ENCODE results near the gene WFIKKN1.
A peak's percentile ranks its signal among the peaks of the same experiment; 100 is the strongest.

Gene WFIKKN1

DNA sequence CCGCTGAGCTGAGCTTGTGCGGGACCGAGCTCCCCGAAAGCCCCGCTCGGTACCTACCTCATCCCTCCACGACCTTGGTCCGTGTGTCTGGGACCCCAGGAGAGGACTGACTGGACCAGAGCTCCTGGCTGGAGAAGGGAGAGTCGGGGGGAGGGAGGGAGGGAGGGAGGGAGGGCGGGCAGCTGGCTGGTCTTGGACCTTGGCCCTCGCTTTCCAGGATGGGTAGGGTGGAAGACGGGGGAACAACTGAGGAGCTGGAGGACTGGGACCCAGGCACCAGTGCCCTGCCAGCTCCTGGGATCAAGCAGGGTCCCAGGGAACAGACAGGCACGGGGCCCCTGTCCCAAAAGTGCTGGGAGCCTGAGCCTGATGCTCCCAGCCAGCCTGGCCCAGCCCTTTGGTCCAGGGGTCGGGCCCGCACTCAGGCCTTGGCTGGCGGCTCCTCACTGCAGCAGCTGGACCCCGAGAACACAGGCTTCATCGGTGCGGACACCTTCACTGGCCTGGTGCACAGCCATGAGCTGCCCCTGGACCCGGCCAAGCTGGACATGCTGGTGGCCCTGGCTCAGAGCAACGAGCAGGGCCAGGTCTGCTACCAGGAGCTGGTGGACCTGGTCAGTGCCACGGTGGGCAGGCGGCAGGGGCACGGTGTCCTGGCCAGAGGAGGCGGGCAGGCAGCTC lies 45.2 kb downstream of the WFIKKN1 start:
- no peak for DNase-seq

DNA sequence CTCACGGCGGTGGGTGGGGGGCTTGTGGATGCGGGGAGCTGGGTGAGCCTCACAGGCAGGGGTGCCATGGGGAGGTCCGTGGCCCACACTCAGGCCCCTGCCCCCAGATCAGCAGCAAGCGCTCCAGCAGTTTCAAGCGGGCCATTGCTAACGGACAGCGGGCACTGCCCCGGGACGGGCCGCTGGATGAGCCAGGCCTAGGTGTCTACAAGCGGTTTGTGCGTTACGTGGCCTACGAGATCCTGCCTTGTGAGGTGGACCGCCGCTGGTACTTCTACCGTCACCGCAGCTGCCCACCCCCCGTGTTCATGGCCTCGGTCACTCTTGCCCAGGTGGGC lies 45.7 kb downstream of the WFIKKN1 start:
- no peak for DNase-seq

DNA sequence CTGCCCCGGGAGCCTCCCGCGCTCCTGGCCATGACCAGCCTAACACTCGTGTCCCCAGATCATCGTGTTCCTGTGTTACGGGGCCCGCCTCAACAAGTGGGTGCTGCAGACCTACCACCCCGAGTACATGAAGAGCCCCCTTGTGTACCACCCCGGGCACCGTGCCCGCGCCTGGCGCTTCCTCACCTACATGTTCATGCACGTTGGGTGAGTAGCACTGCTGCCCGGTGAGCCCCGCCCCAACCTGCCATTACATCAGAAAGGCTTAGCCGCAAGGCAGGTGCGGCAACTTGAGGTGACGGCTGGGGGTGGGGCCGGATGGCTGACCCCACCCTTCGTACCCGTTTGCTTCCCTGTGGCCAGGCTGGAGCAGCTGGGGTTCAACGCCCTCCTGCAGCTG lies 46.1 kb downstream of the WFIKKN1 start:
- DNase-seq: peak; percentile 92 to 93

DNA sequence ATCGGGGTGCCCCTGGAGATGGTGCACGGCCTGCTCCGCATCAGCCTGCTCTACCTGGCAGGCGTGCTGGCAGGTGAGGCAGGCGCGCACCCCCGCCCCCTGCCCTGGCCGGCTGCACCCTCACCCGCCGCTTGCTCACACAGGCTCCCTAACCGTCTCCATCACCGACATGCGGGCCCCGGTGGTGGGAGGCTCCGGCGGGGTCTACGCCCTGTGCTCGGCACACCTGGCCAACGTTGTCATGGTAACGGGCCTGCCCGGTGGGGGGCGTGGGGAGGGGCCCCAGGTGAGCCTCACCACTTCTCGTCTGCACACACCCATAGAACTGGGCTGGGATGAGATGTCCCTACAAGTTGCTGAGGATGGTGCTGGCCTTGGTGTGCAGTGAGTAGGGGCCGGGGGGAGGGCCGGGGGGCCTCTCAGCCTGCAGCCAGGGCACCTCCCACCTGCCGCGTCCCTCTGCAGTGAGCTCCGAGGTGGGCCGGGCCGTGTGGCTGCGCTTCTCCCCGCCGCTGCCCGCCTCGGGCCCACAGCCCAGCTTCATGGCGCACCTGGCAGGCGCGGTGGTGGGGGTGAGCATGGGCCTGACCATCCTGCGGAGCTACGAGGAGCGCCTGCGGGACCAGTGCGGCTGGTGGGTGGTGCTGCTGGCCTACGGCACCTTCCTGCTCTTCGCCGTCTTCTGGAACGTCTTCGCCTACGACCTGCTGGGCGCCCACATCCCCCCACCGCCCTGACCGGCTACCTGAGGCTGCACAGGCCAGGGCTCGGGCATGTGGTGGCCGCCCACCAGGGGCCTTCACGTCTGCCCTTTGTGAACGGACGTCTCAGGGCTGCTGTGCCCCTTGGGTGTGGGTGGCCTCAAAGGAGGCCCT lies 46.8 kb downstream of the WFIKKN1 start:
- peak; percentile 90 to 91 for DNase-seq

DNA sequence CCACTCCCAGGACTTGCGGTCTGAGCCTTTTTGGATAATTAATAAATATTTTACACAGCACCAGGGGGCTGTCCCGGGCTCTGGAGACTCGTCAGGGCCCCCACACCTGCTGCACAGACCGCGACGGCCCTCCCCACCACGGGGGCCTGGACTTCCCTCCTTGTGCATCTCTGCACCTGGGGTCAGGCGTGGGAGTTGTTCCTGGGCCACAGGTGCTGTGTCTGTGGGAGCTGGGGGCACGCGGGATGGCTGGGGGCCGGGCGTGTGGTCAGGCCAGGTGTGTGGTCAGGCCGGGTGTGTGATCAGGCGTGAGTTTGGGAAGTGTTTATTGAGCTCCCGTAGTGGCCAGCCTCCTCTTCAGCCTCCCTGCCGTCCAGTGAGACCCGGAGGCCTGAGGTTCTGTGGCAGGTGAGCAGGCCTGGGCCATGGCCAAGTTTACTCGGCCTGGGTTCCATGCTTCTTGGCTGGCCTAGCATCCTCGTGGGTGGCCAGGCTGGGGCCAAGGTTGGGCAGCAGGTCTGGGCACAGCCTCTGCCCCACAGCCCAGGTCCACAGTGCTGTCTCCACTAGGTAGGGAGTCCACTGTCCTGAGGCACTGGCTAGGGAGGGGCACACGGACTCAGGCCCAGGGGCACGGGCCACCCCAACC lies 47.5 kb downstream of the WFIKKN1 start:
- no peak for DNase-seq

DNA sequence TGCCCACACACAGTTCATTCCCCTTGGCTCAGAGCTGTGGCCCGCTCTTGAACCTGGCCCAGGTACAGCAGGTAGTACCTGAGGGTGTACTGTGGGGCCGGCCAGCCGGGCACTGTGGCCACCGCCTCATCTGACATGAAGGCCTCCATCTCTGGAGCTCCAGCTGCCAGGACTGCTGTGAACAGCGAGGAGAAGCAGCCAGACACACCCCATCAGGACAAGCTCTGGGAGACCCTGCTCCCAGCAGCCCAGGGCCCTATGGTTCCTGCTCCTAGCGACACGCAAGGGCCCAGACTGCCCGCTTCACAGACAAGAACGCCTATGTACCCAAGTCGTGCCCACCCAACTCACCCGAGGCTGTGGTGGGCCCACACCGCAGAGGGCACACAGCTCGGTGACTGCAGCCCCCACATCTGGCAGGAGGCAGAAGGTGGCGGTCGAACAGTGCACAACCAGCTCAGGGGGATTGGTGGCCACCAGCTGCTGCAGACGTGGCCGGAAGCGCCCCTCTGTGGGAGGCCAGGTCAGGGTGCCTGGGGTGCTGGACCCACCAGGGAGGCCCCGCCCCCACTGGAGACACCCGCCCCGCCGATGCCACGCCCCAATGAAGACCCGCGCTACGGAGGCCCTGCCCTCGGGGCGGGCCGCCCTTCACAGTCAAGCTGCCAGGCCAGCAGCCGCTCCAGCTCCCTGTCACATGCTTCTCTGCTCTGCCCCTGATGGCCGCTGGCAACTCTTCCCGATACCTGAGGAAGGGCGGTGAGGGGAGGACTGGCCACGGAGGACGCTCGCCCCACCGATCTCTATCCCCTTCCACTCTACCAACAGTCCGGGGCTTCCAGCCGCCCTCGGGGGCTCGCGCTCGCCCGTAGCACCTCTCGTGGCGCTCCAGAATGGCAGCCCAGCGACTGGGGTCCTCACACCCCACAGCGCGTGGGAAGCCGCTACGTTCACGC lies 48.4 kb downstream of the WFIKKN1 start:
- DNase-seq: peak; percentile 64 to 75

DNA sequence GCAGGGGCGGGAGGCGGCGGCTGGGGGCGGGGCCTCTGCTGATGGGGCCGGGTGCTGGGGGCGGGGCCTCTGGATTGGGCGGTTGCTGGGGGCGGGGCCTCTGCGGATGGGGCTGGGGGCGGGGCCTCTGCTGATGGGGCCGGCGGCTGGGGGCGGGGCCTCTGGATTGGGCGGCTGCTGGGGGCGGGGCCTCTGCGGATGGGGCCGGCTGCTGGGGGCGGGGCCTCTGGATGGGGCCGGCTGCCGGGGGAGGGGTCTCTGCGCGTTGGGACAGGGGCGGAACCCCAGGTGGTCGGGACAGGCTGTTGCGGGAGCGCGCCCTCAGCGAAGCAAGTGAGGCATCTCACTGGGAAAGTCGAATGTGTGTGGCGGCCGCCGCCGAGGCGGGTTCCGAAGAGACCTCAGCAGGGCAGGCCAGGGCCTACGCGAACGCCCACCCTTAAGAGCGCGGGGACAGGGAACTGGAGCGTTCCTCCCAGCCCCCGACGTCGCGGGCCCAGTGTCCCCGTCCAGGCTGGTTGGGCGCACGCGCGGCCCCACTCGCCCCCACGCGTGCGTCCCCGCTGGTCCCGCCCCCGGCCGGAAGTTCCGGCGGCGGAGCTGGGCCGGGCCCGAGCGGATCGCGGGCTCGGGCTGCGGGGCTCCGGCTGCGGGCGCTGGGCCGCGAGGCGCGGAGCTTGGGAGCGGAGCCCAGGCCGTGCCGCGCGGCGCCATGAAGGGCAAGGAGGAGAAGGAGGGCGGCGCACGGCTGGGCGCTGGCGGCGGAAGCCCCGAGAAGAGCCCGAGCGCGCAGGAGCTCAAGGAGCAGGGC lies 49.2 kb downstream of the WFIKKN1 start, which contains the start of gene STUB1:
Gene STUB1, plus strand, starts transcription at position 597 of the 811 bp plus-strand sequence. Its CDS starts 116 bp downstream, at position 713.
- DNase-seq: peak; percentile 92 to 93

DNA sequence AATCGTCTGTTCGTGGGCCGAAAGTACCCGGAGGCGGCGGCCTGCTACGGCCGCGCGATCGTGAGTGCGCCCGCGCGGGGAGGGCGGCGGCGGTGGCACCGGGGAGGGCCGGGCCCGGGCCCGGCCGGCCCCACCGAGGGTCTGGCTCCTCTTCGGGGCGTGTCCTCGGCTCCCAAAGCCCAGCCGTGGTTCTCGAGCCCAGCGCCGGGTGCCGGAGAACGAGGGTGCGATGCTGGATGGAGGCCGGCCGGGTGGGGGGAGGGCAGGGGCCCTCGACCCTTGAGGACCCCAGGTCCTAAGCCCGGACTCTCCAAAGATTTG lies 49.8 kb downstream of the WFIKKN1 start:
- no peak for DNase-seq

DNA sequence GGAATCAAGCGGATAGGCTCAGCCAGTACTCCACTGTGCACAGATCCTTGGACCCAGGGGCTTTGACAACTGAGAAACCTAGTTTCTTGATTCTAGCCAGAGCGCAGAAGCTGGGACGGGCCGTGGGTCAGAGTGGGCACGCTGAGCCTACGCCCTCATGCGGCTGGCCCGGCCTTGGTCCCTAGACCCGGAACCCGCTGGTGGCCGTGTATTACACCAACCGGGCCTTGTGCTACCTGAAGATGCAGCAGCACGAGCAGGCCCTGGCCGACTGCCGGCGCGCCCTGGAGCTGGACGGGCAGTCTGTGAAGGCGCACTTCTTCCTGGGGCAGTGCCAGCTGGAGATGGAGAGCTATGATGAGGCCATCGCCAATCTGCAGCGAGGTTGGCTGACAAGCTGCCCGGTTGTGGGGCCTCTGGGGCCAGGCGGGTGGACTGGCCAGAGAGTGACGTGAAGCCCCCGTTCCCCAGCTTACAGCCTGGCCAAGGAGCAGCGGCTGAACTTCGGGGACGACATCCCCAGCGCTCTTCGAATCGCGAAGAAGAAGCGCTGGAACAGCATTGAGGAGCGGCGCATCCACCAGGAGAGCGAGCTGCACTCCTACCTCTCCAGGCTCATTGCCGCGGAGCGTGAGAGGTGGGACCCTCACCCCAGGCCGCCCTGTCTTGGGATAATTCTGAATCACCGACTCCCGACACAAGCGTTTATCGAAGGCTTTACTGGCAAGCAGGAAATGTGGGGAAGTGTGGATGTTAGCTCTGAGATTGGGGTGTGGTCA lies 50.4 kb downstream of the WFIKKN1 start:
- DNase-seq: no peak

DNA sequence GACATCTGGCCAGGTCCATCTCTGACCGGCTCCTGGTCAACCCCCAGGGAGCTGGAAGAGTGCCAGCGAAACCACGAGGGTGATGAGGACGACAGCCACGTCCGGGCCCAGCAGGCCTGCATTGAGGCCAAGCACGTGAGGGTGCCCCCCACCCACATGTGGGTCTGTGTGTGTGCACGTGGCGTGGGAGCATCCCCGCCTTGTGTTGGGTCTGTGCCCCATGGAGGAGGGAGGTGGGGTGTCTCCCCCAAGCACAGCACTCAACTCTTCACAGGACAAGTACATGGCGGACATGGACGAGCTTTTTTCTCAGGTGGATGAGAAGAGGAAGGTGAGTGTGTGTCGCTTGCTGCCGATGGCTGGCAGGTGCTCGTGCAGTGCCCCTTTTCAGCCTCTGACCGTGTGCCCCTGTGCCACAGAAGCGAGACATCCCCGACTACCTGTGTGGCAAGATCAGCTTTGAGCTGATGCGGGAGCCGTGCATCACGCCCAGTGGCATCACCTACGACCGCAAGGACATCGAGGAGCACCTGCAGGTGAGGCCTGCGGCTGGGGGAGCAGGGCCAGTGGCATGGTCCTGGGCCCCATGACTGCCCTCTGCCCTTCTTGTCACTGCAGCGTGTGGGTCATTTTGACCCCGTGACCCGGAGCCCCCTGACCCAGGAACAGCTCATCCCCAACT lies 51.1 kb downstream of the WFIKKN1 start:
- DNase-seq: no peak

DNA sequence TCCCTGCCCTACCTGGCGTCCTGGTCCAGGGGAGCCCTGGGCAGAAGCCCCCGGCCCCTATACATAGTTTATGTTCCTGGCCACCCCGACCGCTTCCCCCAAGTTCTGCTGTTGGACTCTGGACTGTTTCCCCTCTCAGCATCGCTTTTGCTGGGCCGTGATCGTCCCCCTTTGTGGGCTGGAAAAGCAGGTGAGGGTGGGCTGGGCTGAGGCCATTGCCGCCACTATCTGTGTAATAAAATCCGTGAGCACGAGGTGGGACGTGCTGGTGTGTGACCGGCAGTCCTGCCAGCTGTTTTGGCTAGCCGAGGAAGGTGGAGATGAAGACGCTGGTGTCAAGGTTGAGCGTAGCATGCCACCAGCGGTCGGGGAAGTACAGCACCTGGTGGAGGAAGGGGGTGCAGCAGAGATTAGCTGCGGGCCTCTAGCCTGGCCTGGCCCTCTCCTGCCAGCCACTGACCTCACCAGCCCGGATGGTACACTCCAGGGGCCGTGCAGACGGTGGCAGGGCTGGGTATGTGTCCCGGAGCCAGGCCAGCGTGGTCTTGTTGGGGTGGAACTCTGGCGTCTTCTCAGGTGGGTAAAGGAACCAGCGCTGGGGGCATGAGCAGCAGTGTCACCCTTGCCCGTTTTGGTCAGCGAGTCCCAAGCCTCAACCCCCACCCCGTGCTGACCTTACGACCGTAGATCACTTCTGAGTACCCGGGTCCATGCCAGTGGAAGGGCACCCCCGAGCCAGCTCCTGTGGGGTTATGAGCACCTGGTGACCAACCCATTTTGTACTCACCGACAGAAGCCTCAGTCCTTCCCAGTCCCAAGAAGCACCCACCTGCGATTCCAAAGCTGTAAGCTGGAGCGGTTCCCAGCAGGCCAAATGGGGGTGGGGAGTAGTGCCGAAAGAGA lies 52.0 kb downstream of the WFIKKN1 start:
- DNase-seq: no peak

DNA sequence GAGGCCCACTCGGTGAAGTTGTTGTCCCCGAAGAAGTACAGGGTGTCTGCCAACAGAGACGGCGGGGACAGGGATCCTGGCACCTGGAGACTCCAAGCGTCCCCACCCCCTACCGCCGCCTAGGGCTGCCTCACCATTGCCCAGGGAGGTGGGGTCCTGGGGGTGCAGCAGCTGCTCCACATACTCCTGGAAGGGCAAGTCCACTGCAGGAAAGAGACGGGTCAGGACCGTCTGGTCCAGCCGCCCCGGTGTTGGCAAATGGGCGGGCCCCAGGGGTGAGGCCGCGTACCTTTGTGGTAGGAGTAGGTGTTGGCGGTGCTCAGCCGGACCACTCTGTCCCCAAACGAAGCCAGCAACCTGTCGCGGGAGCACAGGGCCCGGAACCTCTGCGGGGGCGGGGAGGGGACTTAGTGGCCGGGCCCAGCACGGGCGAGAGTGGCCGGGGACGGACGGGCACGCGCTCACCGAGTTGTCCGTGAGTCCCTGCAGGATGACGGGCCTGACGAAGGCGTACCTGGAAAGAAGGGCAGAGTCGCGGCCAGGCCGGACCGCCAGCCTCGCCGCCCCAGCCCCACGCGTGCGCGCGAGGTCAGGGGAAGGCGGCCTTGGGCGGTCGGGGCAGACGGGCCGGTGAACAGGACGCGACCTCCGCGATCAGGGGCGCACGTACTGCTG lies 52.7 kb downstream of the WFIKKN1 start:
- DNase-seq: no peak
